WTC11 (cell line): ENCODE results near the gene PTGR2. TPM values are rescaled to one million over a fixed set of nuclear protein-coding genes. Genes with fewer than 3 reads are reported as not detected.

Source experiments
- ATAC-seq: fragments of 200-7000 bp; cut with Tn5 transposase; 2 replicates; pipeline ENCODE4 v1.10.0; 2021; ENCODE audit warnings: mild to moderate bottlenecking, moderate library complexity
- CTCF ChIA-PET: fragments of 300-600 bp; sonication (Branson Sonifier 250); formaldehyde crosslinking; loops from one replicate; lab custom pipeline; 2021; ENCODE audit warnings: antibody characterized with exemption; lab: Charles Lee
- POLR2A ChIA-PET: fragments of 350-600 bp; sonication (Branson Sonifier 250); formaldehyde crosslinking; loops from one replicate; lab custom pipeline; 2021; ENCODE audit warnings: antibody characterized with exemption; lab: Charles Lee
- DNase-seq: peaks from one replicate; pipeline ENCODE4 v3.0.0; 2021; ENCODE audit warnings: low spot score
- H3K27ac Mint-ChIP-seq: 2 replicates; pipeline ENCODE4 v1.8.0; 2021; ENCODE audit warnings: mixed read lengths
- H3K27me3 Mint-ChIP-seq: 2 replicates; pipeline ENCODE4 v1.8.0; 2021; ENCODE audit warnings: low read depth, mild to moderate bottlenecking, moderate library complexity, mixed read lengths
- H3K36me3 Mint-ChIP-seq: 2 replicates; pipeline ENCODE4 v1.8.0; 2021; ENCODE audit warnings: mixed read lengths
- H3K4me1 Mint-ChIP-seq: 2 replicates; pipeline ENCODE4 v1.8.0; 2022; ENCODE audit warnings: mixed read lengths
- H3K4me3 Mint-ChIP-seq: 2 replicates; pipeline ENCODE4 v1.8.0; 2021; ENCODE audit warnings: mild to moderate bottlenecking, moderate library complexity, mixed read lengths
- H3K9me3 Mint-ChIP-seq: 2 replicates; pipeline ENCODE4 v1.8.0; 2021; ENCODE audit warnings: mixed read lengths
- ELF4 ChIP-seq: sonication (generic); formaldehyde crosslinking; IDR thresholded peaks from 2 replicates; pipeline ENCODE4 v1.8.1; 2022; ENCODE audit warnings: low read depth, mild to moderate bottlenecking, moderate library complexity, missing genetic modification reagents
- ETV6 ChIP-seq: sonication (generic); formaldehyde crosslinking; IDR thresholded peaks from 2 replicates; pipeline ENCODE4 v1.8.1; 2022; ENCODE audit warnings: mild to moderate bottlenecking, missing genetic modification reagents
- FOXP1 ChIP-seq: sonication (generic); formaldehyde crosslinking; IDR thresholded peaks from 2 replicates; pipeline ENCODE4 v1.8.0; 2022; ENCODE audit warnings: missing genetic modification reagents, mild to moderate bottlenecking, moderate library complexity, borderline replicate concordance
- HMGA2 ChIP-seq: fragments of 250-450 bp; sonication (Bioruptor Pico); IDR thresholded peaks from 2 replicates; pipeline ENCODE4 v1.4.0; 2021; ENCODE audit warnings: mild to moderate bottlenecking, moderate library complexity
- NFYB ChIP-seq: sonication (generic); formaldehyde crosslinking; conservative IDR thresholded peaks from 2 replicates; pipeline ENCODE4 v1.8.0; 2022; ENCODE audit warnings: low read depth, missing genetic modification reagents
- OVOL2 ChIP-seq: fragments of 250-450 bp; sonication (Bioruptor Pico); IDR thresholded peaks from 2 replicates; pipeline ENCODE4 v1.9.0; 2021; ENCODE audit warnings: mild to moderate bottlenecking, borderline replicate concordance
- ZNF121 ChIP-seq: sonication (generic); formaldehyde crosslinking; IDR thresholded peaks from 2 replicates; pipeline ENCODE4 v1.8.0; 2023; ENCODE audit warnings: missing genetic modification reagents
- ZNF232 ChIP-seq: sonication (generic); formaldehyde crosslinking; IDR thresholded peaks from 2 replicates; pipeline ENCODE4 v1.8.0; 2022; ENCODE audit warnings: mild to moderate bottlenecking, missing genetic modification reagents
- ZNF263 ChIP-seq: sonication (generic); formaldehyde crosslinking; IDR thresholded peaks from 2 replicates; pipeline ENCODE4 v1.8.1; 2022; ENCODE audit warnings: low read depth, mild to moderate bottlenecking, moderate library complexity, missing genetic modification reagents
- ZNF416 ChIP-seq: fragments of 250-450 bp; sonication (Bioruptor Pico); IDR thresholded peaks from 2 replicates; pipeline ENCODE4 v1.9.0; 2021; ENCODE audit warnings: mild to moderate bottlenecking, inconsistent platforms
- ZNF671 ChIP-seq: fragments of 250-450 bp; sonication (Bioruptor Pico); IDR thresholded peaks from 2 replicates; pipeline ENCODE4 v1.8.0; 2021; ENCODE audit warnings: mild to moderate bottlenecking
- total RNA-seq: library from RNA; stranded (reverse); gene quantifications from 3 replicates; pipeline ENCODE4 v1.2.3, GENCODE V29; 2021
- TF ChIP-seq, protein P1 (sequence below): fragments of 250-450 bp; sonication (Bioruptor Pico); IDR thresholded peaks from 2 replicates; pipeline ENCODE4 v1.8.0; 2021; ENCODE audit warnings: mild to moderate bottlenecking
- TF ChIP-seq, protein P2 (sequence below): sonication (generic); formaldehyde crosslinking; IDR thresholded peaks from 2 replicates; pipeline ENCODE4 v1.8.1; 2022; ENCODE audit warnings: mild to moderate bottlenecking, moderate library complexity, missing genetic modification reagents
- TF ChIP-seq, protein P3 (sequence below): sonication (generic); formaldehyde crosslinking; IDR thresholded peaks from 2 replicates; pipeline ENCODE4 v1.8.1; 2023; ENCODE audit warnings: mild to moderate bottlenecking, missing genetic modification reagents, moderate library complexity
- TF ChIP-seq, protein P4 (sequence below): sonication (generic); formaldehyde crosslinking; IDR thresholded peaks from 2 replicates; pipeline ENCODE4 v1.8.1; 2022; ENCODE audit warnings: low read depth, missing genetic modification reagents, borderline replicate concordance
- TF ChIP-seq, protein P5 (sequence below): sonication (generic); formaldehyde crosslinking; conservative IDR thresholded peaks from 2 replicates; pipeline ENCODE4 v1.8.1; 2023; ENCODE audit warnings: mild to moderate bottlenecking, low read depth, missing genetic modification reagents, moderate library complexity
- TF ChIP-seq, protein P6 (sequence below): sonication (generic); formaldehyde crosslinking; IDR thresholded peaks from 2 replicates; pipeline ENCODE4 v1.8.1; 2023; ENCODE audit warnings: mild to moderate bottlenecking, missing genetic modification reagents, borderline replicate concordance
- TF ChIP-seq, protein P7 (sequence below): sonication (generic); formaldehyde crosslinking; IDR thresholded peaks from 2 replicates; pipeline ENCODE4 v1.8.0; 2022; ENCODE audit warnings: mild to moderate bottlenecking, missing genetic modification reagents
- TF ChIP-seq, protein P8 (sequence below): sonication (generic); formaldehyde crosslinking; conservative IDR thresholded peaks from 2 replicates; pipeline ENCODE4 v1.8.1; 2022; ENCODE audit warnings: mild to moderate bottlenecking, missing genetic modification reagents

Gene PTGR2
- total RNA-seq, 1 experiment from 2014 or later = 20.7 TPM

DNA sequence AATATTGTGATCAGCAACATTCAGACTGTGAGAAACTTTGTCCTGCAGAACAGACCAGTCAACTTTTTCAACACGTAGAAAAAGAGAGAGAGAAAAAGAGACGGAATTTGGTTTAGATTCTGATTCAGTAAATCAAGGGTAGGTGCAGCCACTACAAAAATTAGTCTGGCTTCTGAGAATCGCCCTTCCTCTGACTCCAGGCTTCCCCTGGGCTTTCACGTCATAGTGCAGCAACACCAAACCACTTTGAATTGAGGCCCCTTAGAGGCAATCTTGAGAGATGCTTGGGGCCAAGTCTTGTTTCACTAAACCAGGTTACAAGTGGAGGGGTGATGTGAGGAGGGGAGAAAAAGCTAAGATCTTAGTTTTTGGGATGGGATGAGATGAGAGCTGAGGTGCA is 37.5 kb upstream of the PTGR2 start:
- no peak for ATAC-seq
- no peak for DNase-seq
- Mint-ChIP-seq H3K36me3 (no peaks in the 10 kb centered on the region), H3K9me3 (no peaks in the 10 kb centered on the region), H3K4me3 (no peak overlapping the region), H3K27ac (peak overlapping the region; percentile 54; the same call in 1 of the 2 replicates), H3K27me3 (no peaks in the 10 kb centered on the region; the same call in 1 of the 2 replicates)
- ChIA-PET POLR2A (no interaction called here), CTCF (interaction anchor here (1.0 kb wide), 1 partner anchor 56 kb away, joined by 3 read pairs; no protein-coding TSS in a partner anchor)
- TF ChIP-seq, protein P1, sequence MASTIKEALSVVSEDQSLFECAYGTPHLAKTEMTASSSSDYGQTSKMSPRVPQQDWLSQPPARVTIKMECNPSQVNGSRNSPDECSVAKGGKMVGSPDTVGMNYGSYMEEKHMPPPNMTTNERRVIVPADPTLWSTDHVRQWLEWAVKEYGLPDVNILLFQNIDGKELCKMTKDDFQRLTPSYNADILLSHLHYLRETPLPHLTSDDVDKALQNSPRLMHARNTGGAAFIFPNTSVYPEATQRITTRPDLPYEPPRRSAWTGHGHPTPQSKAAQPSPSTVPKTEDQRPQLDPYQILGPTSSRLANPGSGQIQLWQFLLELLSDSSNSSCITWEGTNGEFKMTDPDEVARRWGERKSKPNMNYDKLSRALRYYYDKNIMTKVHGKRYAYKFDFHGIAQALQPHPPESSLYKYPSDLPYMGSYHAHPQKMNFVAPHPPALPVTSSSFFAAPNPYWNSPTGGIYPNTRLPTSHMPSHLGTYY = no peak
- no peak for TF ChIP-seq HMGA2 (CRISPR knock-in tag)
- no peak for TF ChIP-seq ZNF263 (CRISPR knock-in tag)
- TF ChIP-seq, protein P2, sequence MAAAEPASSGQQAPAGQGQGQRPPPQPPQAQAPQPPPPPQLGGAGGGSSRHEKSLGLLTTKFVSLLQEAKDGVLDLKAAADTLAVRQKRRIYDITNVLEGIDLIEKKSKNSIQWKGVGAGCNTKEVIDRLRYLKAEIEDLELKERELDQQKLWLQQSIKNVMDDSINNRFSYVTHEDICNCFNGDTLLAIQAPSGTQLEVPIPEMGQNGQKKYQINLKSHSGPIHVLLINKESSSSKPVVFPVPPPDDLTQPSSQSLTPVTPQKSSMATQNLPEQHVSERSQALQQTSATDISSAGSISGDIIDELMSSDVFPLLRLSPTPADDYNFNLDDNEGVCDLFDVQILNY (CRISPR knock-in tag) = no peak
- TF ChIP-seq ZNF671 (CRISPR knock-in tag) = no peak
- TF ChIP-seq NFYB = no peak
- TF ChIP-seq ZNF416 (CRISPR knock-in tag) = no peak
- TF ChIP-seq ETV6 = no peak
- TF ChIP-seq, protein P3, sequence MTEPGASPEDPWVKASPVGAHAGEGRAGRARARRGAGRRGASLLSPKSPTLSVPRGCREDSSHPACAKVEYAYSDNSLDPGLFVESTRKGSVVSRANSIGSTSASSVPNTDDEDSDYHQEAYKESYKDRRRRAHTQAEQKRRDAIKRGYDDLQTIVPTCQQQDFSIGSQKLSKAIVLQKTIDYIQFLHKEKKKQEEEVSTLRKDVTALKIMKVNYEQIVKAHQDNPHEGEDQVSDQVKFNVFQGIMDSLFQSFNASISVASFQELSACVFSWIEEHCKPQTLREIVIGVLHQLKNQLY (CRISPR knock-in tag) = no peak
- TF ChIP-seq, protein P4, sequence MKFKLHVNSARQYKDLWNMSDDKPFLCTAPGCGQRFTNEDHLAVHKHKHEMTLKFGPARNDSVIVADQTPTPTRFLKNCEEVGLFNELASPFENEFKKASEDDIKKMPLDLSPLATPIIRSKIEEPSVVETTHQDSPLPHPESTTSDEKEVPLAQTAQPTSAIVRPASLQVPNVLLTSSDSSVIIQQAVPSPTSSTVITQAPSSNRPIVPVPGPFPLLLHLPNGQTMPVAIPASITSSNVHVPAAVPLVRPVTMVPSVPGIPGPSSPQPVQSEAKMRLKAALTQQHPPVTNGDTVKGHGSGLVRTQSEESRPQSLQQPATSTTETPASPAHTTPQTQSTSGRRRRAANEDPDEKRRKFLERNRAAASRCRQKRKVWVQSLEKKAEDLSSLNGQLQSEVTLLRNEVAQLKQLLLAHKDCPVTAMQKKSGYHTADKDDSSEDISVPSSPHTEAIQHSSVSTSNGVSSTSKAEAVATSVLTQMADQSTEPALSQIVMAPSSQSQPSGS = no peak
- TF ChIP-seq, protein P5, sequence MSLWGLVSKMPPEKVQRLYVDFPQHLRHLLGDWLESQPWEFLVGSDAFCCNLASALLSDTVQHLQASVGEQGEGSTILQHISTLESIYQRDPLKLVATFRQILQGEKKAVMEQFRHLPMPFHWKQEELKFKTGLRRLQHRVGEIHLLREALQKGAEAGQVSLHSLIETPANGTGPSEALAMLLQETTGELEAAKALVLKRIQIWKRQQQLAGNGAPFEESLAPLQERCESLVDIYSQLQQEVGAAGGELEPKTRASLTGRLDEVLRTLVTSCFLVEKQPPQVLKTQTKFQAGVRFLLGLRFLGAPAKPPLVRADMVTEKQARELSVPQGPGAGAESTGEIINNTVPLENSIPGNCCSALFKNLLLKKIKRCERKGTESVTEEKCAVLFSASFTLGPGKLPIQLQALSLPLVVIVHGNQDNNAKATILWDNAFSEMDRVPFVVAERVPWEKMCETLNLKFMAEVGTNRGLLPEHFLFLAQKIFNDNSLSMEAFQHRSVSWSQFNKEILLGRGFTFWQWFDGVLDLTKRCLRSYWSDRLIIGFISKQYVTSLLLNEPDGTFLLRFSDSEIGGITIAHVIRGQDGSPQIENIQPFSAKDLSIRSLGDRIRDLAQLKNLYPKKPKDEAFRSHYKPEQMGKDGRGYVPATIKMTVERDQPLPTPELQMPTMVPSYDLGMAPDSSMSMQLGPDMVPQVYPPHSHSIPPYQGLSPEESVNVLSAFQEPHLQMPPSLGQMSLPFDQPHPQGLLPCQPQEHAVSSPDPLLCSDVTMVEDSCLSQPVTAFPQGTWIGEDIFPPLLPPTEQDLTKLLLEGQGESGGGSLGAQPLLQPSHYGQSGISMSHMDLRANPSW = no peak
- TF ChIP-seq ZNF232 = no peak
- TF ChIP-seq, protein P6, sequence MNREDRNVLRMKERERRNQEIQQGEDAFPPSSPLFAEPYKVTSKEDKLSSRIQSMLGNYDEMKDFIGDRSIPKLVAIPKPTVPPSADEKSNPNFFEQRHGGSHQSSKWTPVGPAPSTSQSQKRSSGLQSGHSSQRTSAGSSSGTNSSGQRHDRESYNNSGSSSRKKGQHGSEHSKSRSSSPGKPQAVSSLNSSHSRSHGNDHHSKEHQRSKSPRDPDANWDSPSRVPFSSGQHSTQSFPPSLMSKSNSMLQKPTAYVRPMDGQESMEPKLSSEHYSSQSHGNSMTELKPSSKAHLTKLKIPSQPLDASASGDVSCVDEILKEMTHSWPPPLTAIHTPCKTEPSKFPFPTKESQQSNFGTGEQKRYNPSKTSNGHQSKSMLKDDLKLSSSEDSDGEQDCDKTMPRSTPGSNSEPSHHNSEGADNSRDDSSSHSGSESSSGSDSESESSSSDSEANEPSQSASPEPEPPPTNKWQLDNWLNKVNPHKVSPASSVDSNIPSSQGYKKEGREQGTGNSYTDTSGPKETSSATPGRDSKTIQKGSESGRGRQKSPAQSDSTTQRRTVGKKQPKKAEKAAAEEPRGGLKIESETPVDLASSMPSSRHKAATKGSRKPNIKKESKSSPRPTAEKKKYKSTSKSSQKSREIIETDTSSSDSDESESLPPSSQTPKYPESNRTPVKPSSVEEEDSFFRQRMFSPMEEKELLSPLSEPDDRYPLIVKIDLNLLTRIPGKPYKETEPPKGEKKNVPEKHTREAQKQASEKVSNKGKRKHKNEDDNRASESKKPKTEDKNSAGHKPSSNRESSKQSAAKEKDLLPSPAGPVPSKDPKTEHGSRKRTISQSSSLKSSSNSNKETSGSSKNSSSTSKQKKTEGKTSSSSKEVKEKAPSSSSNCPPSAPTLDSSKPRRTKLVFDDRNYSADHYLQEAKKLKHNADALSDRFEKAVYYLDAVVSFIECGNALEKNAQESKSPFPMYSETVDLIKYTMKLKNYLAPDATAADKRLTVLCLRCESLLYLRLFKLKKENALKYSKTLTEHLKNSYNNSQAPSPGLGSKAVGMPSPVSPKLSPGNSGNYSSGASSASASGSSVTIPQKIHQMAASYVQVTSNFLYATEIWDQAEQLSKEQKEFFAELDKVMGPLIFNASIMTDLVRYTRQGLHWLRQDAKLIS (CRISPR knock-in tag) = no peak
- no peak for TF ChIP-seq FOXP1 (CRISPR knock-in tag)
- TF ChIP-seq, protein P7, sequence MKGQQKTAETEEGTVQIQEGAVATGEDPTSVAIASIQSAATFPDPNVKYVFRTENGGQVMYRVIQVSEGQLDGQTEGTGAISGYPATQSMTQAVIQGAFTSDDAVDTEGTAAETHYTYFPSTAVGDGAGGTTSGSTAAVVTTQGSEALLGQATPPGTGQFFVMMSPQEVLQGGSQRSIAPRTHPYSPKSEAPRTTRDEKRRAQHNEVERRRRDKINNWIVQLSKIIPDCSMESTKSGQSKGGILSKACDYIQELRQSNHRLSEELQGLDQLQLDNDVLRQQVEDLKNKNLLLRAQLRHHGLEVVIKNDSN (CRISPR knock-in tag) = no peak
- TF ChIP-seq OVOL2 (CRISPR knock-in tag) = no peak
- TF ChIP-seq ZNF121 (CRISPR knock-in tag) = no peak
- TF ChIP-seq, protein P8, sequence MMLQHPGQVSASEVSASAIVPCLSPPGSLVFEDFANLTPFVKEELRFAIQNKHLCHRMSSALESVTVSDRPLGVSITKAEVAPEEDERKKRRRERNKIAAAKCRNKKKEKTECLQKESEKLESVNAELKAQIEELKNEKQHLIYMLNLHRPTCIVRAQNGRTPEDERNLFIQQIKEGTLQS (CRISPR knock-in tag) = no peak
- no peak for TF ChIP-seq ELF4 (CRISPR knock-in tag)
- TF ChIP-seq, all 79 proteins: peak for 0
- H3K4me1 Mint-ChIP-seq = no peaks in the 10 kb centered on the region
